ENCODE results near the gene EDN1. TPM values are rescaled to one million over a fixed set of nuclear protein-coding genes. Genes with fewer than 3 reads are reported as not detected.

The EDN1 gene
- polyA plus RNA-seq, 3 donors, result 0.11 to 0.71 TPM; not detected in 1

- Histone ChIP-seq H3K27me3 (ENCODE audit: control insufficient read depth in 2 of 2, insufficient read depth in 2 of 2, low read length in 2 of 2) (no peaks in the 10 kb centered on the region), H3K4me2 (replicated peaks; ENCODE audit: extremely low read depth, low read length, poor library complexity, severe bottlenecking) (no peak overlapping the region), H3K9me3 (replicated peaks in 1 of 2; ENCODE audit: control insufficient read depth in 1 of 2, insufficient read depth in 1 of 2, low read length in 2 of 2) (no peaks in the 10 kb centered on the region), H3K4me3 (replicated peaks in 1 of 3; ENCODE audit: low read depth in 2 of 3, low read length in 3 of 3) (no peak overlapping the region), H3K27ac (ENCODE audit: low read depth in 1 of 2, low read length in 2 of 2) (no peak overlapping the region), H2AFZ (ENCODE audit: insufficient read depth, low read depth, low read length, poor library complexity, severe bottlenecking) (no peak overlapping the region), H3K4me1 (ENCODE audit: control insufficient read depth in 1 of 2, insufficient read depth in 2 of 2, low read length in 2 of 2) (peaks cover 24 to 29% of the 10 kb centered on the region in 2 donors), H3K36me3 (replicated peaks in 1 of 2; ENCODE audit: control insufficient read depth in 1 of 2, insufficient read depth in 2 of 2, low read length in 2 of 2) (no peaks in the 10 kb centered on the region), H3K9ac (ENCODE audit: insufficient read depth, low read length, poor library complexity, severe bottlenecking) (no peak overlapping the region), H4K20me1 (ENCODE audit: insufficient read depth, low read length) (no peaks in the 10 kb centered on the region), H3K79me2 (ENCODE audit: insufficient read depth, low read length) (no peaks in the 10 kb centered on the region)
- Mint-ChIP-seq H3K27me3 (ENCODE audit: low read depth in 3 of 3) (peaks cover 0 to 2% (median 0%) of the 10 kb centered on the region in 3 donors), H3K4me1 (peaks cover 33% of the 10 kb centered on the region), H3K36me3 (no peaks in the 10 kb centered on the region), H3K27ac (no peak overlapping the region), H3K4me3 (no peak overlapping the region), H3K9me3 (peaks cover 0 to 2% (median 0%) of the 10 kb centered on the region in 7 donors)
- intact Hi-C loops (cut with micrococcal nuclease), result no loop called here
- no CpG with 5 or more reads among the region's 1 CpG for WGBS (ENCODE audit: insufficient coverage)
- no peak for DNase-seq
- TF ChIP-seq, protein P1, sequence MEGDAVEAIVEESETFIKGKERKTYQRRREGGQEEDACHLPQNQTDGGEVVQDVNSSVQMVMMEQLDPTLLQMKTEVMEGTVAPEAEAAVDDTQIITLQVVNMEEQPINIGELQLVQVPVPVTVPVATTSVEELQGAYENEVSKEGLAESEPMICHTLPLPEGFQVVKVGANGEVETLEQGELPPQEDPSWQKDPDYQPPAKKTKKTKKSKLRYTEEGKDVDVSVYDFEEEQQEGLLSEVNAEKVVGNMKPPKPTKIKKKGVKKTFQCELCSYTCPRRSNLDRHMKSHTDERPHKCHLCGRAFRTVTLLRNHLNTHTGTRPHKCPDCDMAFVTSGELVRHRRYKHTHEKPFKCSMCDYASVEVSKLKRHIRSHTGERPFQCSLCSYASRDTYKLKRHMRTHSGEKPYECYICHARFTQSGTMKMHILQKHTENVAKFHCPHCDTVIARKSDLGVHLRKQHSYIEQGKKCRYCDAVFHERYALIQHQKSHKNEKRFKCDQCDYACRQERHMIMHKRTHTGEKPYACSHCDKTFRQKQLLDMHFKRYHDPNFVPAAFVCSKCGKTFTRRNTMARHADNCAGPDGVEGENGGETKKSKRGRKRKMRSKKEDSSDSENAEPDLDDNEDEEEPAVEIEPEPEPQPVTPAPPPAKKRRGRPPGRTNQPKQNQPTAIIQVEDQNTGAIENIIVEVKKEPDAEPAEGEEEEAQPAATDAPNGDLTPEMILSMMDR (IDR thresholded peaks at IDR 0.05), result no peak
These were observed 45.0 kb downstream of the EDN1 start for GRCh38 chr6:12335131-12335527.

DNA sequence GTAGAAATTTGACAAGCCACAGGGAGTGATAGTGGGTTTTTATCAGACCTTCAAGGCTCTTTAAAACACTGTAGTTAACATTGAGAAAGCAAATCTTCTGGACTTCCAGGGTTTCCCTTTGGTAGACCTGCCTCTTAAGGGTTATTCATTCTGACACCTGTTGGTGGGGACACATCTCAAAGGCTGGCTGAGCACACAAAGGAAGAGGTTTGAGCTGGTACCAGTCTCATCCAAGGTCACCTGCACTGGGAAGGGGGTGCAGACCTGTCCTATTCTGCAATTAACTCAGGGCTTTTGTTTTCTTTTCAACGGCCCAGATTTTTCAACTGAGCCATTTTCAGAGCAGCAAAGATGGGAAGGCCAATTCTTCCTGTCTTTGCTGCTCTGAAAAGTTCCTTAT is 45.6 kb downstream of the EDN1 start:
- Mint-ChIP-seq H3K27ac (peak overlapping the region in 2 of 7 donors; percentile 31 to 69), H3K36me3 (no peaks in the 10 kb centered on the region), H3K9me3 (peaks cover 0 to 2% (median 0%) of the 10 kb centered on the region in 7 donors), H3K4me3 (no peak overlapping the region), H3K4me1 (peaks cover 33% of the 10 kb centered on the region), H3K27me3 (ENCODE audit: low read depth in 3 of 3) (peaks cover 0 to 4% (median 4%) of the 10 kb centered on the region in 3 donors)
- no peak for DNase-seq
- no peak overlapping the region for H3K4me2 ChIP-seq (replicated peaks; ENCODE audit: extremely low read depth, low read length, poor library complexity, severe bottlenecking)
- no peaks in the 10 kb centered on the region for H4K20me1 ChIP-seq (ENCODE audit: insufficient read depth, low read length)
- H3K4me1 ChIP-seq (ENCODE audit: control insufficient read depth in 1 of 2, insufficient read depth in 2 of 2, low read length in 2 of 2), result peaks cover 24 to 29% of the 10 kb centered on the region in 2 donors
- H3K27me3 ChIP-seq (ENCODE audit: control insufficient read depth in 2 of 2, insufficient read depth in 2 of 2, low read length in 2 of 2), result no peaks in the 10 kb centered on the region
- H3K4me3 ChIP-seq (replicated peaks in 1 of 3; ENCODE audit: low read depth in 2 of 3, low read length in 3 of 3), result no peak overlapping the region
- no peak overlapping the region for H3K9ac ChIP-seq (ENCODE audit: insufficient read depth, low read length, poor library complexity, severe bottlenecking)
- no peaks in the 10 kb centered on the region for H3K79me2 ChIP-seq (ENCODE audit: insufficient read depth, low read length)
- H3K36me3 ChIP-seq (replicated peaks in 1 of 2; ENCODE audit: control insufficient read depth in 1 of 2, insufficient read depth in 2 of 2, low read length in 2 of 2), result no peaks in the 10 kb centered on the region
- 100% methylated on average over 1 of the region's 1 CpG for WGBS (ENCODE audit: insufficient coverage)
- no peak overlapping the region for H2AFZ ChIP-seq (ENCODE audit: insufficient read depth, low read depth, low read length, poor library complexity, severe bottlenecking)
- TF ChIP-seq, protein P1 (IDR thresholded peaks at IDR 0.05), result no peak
- intact Hi-C loops (cut with micrococcal nuclease), result no loop called here
- H3K9me3 ChIP-seq (replicated peaks in 1 of 2; ENCODE audit: control insufficient read depth in 1 of 2, insufficient read depth in 1 of 2, low read length in 2 of 2), result no peaks in the 10 kb centered on the region
- H3K27ac ChIP-seq (ENCODE audit: low read depth in 1 of 2, low read length in 2 of 2), result no peak overlapping the region

Data from CD14-positive monocyte (primary cell).